Measurements from ENCODE around the gene NAP1L2. TPM values are rescaled to one million over a fixed set of nuclear protein-coding genes. Genes with fewer than 3 reads are reported as not detected.
"Not testable (repeated sequence)": the region's sequence is repeated elsewhere in the genome, so short reads cannot be mapped to it uniquely, and the experiment has no call there.

The NAP1L2 gene
- 19.0 and 19.1 TPM in 2 replicates for total RNA-seq (2014; rRNA removed; shearing (Covaris generic))

DNA sequence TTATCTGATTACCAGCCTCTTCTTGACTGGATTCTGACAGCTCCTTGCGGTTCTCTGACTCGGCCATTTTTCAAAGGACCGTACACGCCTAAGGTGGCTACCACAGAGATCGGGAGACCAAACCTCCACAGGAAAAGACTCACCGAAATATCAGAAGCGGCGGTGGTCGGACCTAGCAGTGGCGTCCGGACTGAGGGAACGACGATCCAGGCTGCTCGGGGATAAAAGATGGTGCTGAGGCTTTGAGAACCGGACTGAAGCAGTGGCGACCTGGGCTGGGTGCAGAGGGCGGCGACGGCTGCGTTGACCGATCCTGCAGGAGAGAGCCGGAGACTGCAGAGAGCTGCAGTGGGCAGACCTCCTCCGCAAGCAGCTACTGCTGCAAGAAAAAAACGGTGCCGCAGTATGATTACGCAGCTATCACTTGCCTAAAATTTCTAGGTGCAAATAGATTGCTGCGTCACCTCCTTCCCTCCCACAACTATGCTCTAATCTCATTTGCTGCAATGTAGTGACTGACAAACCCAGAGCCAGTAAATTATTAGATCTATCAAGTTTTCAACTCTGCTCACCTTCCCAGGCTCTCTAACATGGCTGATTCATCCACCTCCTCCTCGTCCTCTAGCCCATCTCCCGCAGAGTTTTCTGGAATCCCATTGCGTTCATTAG lies at the start of gene NAP1L2:
Gene NAP1L2, minus strand, starts transcription at position 426 of the 669 bp plus-strand sequence. Its CDS starts 359 bp downstream, at position 67.
- DNase-seq (ENCODE audit: low spot score) = peak; percentile 84

- peak; percentile 12 for DNase-seq (ENCODE audit: low spot score)
Measured at GRCh38 chrX:73262991-73263390, 48.3 kb upstream of the NAP1L2 start.

DNA sequence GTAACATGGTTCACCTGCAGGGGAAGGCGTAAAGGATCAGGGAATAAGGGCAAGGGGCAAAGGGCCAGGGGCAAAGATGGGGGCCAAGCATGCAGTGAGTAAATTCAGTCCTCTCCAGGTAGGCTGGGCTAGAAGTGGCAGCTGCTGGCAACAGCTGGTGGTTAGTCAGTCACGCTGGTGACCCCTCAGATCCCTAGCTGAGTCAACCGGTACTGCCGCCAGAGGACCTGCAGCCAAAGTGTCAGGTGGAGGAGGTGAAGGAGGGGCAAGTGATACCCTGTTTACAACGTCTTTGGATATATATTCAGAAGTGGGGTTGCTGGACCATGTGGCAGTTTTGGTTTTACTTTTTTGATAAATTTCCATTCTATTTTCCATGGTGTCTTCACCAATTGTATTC lies 24.6 kb upstream of the NAP1L2 start:
- no peak for DNase-seq (ENCODE audit: low spot score)

- no peak for DNase-seq (ENCODE audit: low spot score)
Measured at GRCh38 chrX:73217621-73218020, 3.0 kb upstream of the NAP1L2 start.

DNA sequence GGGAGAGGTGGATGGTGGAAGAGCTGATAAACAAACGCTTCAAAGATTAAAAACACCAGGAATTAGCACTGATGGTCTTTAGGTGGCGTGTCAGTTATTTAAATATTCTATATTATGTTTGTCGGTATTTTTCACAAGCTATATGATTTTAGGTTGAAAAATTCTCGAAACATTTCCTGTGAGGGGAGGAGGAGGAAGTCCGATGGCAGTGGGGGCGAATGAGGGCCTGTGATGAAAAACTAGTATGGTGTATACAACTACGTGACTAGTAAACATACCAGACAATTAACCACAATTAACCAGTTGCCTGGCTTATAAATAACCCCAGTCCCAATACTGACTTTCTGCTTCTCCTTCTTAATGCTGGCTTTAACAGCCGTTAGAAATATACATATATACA lies 595 bp upstream of the NAP1L2 start:
- no peak for DNase-seq (ENCODE audit: low spot score)

DNA sequence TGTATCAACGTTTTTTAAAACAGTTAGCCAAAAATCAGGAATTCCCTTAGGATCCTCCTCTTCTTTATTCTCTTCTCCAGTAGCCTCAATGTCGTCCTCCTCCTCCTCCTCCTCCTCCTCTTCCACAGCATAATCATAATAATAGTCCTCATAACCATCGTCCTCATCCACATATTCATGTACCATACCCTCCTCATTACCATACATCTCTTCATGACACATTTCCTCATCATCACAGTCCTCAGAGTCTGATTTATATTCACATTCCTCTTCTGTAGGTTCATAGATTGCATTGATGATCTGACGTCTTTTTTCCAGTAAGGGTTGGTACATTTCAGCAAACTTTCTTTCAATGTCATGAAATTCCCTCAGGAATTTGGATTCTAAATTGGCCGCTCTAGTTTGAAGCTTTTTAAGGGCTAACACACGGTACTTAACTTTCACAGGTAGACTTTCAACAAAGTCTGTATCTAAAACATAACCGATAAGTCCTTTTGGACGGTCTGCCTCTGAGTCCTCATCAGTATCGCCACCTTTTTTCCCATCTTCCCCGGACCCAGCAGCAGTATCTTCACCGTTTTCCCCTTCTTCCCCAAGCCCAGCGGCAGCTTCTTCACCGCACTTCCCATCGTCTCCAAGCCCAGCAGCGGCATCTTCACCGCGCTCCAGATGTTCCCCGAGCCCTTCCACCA lies 771 bp downstream of the NAP1L2 start:
- no peak for DNase-seq (ENCODE audit: low spot score)

DNA sequence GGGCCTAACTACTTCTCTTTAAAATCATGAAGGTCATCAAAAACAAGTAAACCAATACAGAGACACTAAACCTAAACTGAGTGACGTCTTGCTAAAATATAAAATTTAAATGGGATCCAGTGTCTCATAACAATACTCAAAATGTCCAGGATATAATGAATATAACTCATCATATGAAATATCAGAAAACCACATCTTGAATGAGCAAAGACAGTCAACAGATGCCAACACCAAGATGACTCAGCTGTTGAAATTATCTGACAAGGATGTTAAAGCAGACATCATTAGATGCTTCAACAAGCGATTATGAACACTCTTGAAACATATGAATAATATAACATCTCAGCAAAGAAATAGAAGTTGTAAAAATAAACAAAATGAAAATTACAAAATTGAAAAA lies 8.3 kb downstream of the NAP1L2 start:
- no peak for DNase-seq (ENCODE audit: low spot score)

DNA sequence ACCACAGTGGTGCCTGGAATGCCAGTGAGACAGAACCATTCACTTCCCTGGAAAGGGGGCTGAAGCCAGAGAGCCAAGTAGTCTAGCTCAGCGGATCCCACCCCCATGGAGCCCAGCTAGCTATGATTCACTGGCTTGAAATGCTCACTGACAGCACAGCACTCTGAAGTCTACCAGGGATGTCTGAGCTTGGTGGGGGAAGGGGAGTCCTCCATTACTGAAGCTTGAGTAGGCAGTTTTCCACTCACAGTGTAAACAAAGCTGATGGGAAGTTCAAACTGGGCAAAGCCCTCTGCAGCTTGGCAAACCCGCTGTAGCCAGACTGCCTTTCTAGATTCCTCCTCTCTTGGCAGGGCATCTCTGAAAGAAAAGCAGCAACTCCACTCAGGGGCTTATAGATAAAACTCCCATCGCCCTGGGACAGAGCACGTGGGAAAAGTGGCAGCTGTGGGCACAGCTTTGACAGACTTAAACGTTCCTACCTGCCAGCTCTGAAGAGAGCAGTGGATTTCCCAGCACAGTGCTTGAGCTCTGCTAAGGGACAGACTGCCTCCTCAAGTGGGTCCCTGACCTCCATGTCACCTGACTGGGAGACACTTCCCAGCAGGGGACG lies 32.0 kb downstream of the NAP1L2 start:
- DNase-seq (ENCODE audit: low spot score) = peak; percentile 7

GRCh38 chrX:73168945-73169344 lies 45.7 kb downstream of the NAP1L2 start:
- DNase-seq (ENCODE audit: low spot score) = not testable (repeated sequence)

Other genes with a start within 250 kb of the NAP1L2 start
- not detected in 2 replicates for gene PABPC1L2B, start 211.9 kb downstream of the NAP1L2 start, total RNA-seq (2014; rRNA removed; shearing (Covaris generic))
- gene PABPC1L2A, start 135.3 kb downstream of the NAP1L2 start, total RNA-seq (2014; rRNA removed; shearing (Covaris generic)) = not detected in 2 replicates
- not detected in 2 replicates for gene CDX4, start 232.2 kb upstream of the NAP1L2 start, total RNA-seq (2014; rRNA removed; shearing (Covaris generic))